Measurements from ENCODE around the gene PAK2.
"Not testable (repeated sequence)": the region's sequence is repeated elsewhere in the genome, so short reads cannot be mapped to it uniquely, and the experiment has no call there.

Gene PAK2

DNA sequence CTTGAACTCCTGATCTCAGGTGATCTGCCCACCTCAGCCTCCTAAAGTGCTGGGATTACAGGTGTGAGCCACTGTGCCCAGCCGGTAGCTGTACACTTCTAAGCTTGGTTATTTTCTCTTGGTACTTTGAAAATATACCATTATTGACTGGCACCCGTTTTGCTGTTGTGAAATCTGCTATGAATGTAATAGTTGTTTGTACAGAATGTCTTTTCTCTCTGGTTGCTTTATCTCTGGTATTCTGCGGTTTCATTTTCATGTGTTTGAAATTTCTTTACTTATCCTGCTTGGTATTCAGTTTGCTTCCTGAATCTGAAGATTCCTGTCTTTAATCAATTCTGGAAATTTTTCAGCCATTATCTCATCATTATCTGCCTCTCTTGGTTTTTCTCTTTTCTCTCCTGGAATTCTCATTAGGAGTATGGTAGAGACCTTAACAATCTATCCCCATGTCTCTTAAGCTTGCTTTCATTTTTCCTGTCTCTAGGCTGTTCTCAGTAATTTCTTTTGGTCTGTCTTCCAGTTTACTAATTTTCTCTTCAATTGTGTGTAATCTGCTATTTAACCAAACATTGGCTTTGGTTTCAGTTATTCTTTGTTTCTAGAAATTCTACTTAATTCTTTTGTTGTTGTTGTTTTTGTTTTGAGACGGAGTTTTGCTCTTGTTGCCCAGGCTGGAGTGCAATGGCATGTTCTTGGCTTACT is 2.8 kb upstream of the PAK2 start:
- no peak for DNase-seq (ENCODE audit: low read depth)

DNA sequence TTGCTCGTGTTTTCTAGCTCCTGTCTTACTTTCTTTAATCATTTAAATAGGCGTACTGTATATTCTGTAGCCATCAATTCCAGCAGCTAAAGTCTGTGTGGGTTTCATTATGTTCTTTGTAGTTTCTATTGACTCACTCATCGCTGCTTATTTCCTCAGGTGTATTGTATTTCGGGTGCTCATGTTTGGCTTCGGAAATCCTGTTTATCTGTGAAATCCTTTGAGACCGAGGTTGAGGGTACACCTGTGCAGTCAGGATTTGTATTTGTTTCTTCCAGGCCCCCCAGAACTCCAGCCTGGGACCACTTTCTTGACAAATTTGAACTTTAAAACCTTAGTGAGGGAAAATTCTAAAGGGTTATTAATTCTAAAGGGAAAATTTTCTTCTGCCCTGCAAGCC is 2.0 kb upstream of the PAK2 start:
- no peak for DNase-seq (ENCODE audit: low read depth)

DNA sequence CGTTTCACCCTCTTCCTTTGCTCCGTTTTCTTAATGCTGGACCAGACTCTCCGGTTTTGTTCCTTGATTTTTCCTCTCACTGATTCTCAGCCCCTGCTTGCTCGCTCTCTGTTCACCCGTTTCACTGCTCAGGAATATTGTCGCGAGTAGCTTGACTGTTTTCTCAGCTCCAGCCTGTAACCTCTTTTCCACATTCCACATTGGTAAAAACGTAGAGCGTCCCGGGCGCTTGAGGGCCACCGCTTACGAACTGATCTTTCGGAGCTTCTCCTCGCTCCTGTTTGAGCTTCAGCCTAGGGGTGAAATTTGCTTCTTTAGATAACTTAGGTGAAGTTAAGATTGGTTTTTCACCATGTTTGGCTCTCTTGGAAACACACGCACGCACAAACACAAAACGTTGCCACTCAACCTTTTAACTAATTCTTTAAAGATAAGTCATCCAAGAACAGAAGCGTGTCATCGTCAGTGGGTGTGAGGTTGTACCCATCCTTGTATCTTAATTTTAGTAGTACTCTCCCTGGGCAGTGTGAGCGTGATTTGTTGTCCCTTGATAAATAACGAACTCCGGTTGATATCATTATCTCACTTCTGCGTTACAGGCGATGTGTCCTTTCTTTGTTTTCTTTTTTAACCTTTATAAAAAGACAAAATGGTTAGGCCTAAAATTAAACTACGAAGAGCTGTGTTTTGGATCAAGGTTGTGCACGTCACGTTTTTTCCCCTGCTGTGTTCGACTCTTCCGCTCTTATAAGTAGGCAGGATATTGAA is 1.0 kb downstream of the PAK2 start:
- no peak for DNase-seq (ENCODE audit: low read depth)

DNA sequence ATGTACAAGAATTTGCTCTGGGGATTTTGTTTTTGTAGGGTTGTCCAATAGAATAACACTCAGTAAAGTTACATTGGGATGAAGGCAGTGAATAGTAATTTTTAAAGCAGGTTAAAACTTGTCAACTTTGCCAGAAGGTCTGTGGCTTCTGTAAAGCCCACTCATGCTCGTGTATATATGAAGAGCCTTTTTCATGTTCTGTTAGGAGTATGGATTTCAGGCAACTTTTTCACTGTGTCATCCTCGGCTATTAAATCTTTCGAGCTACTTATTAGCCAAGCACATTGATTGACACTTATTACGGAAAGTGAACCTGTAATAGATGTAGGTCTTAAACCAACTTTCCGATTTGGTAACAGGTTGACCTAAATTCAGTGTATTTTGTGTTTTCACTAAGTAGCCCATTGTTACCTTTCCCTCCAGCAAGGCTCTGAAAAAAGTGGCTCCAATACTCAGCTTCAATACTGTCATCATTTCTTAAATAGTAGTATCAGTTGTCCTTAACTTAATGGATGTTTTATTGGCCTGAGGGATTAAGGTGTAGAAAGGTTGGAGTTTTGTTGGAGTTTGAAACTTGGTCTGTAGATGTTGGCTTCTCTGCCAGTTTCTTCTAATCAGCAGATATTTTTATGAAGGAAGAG is 1.7 kb downstream of the PAK2 start:
- DNase-seq (ENCODE audit: low read depth): no peak

DNA sequence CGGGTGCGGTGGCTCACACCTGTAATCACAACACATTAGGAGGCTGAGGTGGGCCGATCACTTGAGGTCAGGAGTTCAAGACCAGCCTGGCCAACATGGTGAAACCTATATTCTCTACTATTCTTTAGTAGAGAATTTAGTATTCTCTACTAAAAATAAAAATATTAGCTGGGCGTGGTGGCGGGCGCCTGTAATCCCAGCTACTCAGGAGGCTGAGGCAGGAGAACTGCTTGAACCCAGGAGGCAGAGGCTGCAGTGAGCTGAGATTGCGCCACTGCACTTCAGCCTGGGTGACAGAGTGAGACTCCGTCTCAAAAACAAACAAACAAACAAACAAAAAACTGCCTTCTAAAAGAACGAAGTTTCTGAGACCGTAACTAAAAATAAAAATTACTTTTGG is 3.9 kb downstream of the PAK2 start:
- DNase-seq (ENCODE audit: low read depth): not testable (repeated sequence)

DNA sequence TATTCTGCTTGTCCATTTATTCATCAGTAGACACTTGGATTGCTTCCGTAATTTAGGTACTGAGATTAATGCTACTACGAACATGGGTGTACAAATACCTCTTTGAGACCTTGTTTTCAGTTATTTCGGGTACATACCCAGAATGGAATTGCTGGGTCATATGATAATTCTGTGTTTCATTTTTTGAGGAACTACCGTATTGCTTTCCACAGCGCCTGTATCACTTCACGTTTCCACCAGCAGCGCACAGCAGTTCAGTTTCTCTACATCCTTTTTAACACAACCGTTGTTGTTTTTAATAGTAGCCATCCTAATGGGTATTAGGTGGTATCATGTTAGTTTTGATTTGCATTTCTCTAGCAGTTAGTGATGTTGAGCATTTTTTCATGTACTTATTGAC is 9.5 kb downstream of the PAK2 start:
- DNase-seq (ENCODE audit: low read depth): no peak

DNA sequence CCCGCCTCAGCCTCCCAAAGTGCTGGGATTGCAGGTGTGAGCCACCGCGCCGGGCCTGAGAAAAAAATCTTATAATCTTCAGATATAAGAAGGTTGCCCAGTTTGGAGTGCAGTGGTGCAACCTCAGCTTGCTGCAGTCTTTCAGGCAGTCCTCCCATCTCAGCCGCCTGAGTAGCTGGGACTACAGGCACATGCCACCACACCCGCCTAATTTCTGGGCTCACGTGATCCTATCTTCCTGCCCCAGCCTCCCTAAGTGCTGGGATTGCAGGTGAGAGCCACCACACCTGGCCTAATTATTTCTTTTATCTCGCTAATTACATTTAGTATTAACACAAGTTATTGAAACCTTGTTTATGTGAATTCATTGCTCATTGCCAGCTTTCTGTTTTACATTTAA is 13.5 kb downstream of the PAK2 start:
- no peak for DNase-seq (ENCODE audit: low read depth)

DNA sequence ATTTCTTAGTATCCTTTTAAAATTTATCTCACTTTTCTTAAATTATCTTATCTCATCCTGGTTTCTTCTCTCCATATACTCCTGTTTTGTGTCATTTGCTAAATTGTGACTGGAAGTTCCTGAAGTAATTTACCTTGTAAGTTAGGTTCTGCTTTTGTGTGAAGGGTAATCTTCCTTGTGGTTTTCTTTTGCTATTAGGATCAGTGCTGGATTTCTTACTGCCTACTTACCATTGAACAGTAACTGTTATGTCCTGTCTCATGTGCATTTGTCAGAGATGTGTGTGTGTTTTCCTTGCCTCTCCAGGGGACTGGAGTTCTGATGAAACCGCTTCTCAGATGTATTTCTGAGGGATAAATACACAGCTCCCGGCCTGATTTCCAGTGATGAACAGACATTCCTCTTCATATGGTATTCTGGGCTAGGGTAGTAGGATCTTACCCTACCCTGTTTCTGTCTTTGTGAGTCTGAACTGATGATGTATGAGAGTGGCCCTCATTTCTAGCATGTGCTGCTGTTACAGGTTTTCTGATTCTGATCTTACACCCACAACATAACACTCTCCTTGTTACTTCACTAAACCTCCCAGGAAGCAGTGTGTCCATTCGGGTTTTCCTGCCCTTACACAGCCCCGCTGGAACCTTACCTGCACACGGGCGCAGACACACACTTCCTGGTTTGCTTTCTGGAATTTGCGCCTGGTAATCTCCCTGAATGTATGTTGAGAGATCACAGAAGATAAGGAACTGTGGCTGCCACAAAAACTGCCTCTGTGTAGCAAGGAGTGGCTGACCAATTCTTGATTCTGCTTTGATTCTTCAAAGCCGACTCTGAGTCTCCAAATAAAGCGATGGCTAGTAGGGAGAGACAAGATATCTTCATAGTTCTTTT is 14.7 kb downstream of the PAK2 start:
- DNase-seq (ENCODE audit: low read depth): no peak

DNA sequence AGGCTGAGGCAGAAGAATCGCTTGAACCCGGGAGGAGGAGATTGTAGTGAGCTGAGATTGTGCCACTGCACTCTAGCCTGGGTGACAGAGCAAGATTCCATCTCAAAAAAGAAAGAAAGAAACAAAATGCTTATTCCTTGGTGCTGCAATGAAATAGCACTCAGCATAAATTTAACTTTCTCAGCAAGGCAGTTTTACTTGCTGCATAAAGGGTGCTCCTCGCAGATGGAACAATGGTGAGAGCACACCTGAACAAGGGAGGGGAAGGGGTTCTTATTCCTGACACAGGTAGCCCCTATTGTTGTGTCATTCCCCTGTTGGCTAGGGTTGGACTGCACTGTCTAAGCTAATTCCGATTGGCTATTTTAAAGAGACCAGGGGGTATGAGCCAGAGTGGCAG is 17.1 kb downstream of the PAK2 start:
- DNase-seq (ENCODE audit: low read depth): no peak

DNA sequence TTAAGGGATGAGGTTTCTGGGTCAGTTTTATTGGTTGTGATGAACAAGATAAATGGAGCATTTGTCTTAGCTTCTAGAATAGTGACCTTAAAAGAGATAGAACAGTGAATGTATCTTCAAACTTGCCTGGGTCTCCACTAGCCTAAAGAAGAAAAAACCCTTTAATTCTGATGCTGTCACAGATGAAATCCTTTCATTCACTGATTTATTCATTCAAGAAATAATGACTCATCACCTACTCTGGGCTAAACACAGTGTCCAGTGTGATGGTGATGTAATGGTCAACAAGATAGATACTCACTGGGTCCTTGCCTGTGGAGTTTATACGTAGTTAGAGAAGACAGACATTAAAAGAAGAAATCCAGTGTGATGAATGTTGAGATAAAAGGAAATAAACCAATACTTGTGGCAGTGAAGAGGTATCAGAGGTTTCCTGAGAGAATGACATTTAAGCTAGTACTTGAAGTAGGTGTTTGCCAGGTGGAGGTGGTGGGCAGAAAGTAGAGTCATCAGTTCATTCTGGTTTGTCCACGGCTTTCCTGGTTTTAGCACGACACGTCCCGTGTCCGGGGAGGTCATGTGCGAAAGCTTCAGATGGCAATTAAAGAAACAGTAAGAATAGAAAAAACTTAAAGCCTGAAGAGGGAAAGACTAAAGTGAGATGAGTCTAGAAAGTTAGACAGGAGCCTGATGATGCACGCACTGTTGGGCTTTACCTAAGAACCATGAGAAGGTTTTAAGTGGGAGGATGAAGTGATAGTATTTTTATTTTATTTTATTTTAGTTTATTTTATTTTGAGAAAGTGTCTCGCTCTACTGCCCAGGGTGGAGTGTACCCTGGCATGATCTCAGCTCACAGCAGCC is 18.5 kb downstream of the PAK2 start:
- no peak for DNase-seq (ENCODE audit: low read depth)

DNA sequence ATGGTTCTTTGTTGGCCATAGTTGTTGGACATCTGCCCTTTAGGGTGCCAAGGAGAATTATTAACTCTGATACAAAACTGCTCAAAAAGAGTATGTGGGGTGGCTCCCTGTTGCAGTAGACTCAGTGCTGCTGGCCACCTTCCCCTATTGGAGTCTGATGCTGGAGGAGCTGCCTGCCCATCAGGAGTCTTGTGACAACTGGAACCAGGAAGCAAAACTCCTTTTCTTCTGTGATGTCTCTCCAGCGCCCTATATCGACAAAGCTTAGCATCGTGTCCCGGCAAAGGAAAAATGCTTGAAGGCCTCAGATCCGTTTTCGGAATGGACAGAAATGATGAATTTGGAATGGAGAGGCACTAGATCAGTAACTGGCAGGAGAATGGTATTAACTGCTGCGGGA is 23.5 kb downstream of the PAK2 start:
- no peak for DNase-seq (ENCODE audit: low read depth)

DNA sequence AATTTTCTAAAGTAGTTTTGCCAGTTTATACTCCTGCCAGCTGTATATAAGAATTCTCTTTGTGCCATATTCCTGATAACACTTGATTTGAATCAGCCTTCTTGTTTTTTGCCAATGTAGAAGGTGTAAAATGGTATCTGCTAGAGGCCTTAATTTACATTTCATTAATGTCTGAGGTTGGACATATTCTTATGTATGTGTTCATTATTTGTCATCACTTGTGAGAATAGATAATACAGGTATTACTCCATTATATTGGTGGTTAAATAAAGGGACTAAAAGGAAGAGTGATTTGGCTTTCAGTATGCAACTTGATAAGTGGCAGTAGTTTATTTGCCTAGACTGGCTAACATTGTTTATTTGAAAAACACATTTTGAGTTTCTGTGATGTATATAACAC is 25.8 kb downstream of the PAK2 start:
- DNase-seq (ENCODE audit: low read depth): no peak

DNA sequence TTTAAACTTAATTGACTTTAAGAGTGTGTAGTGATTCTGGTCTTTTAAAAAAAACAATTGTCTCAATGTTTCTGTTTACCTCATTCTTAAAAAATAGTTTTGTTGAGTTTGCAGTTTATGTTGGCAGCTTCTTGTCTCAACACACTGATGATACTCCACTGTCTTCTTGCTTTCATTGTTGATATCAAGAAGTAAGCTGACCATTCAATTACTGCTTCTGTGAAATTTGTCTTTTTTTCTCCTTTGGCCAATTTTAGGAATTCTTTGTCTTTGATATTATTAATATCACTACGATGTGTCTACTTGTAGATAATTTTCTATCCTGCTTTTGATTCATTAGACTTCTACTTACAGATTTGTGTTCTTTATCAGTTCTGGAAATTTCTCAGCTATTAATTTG is 31.4 kb downstream of the PAK2 start:
- DNase-seq (ENCODE audit: low read depth): no peak

DNA sequence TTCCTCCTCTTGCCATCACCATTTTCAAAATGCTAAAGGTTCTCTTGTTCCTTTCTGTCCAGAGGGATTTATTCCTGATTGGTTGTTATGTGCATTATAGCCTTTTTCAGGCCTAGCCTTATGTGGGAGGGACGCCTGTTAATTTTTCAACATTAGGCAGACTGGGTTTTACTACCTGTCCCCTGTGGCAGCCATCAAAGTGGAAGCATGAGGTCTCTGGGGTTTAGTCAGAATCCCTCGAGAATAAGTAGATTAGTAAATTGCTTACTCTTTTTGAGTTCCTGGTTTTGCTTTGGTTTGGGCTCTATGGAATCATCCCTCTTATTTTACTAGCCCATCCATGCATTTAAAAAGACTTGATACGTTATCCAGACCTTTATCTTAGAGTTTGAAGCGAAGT is 32.4 kb downstream of the PAK2 start:
- DNase-seq (ENCODE audit: low read depth): no peak

DNA sequence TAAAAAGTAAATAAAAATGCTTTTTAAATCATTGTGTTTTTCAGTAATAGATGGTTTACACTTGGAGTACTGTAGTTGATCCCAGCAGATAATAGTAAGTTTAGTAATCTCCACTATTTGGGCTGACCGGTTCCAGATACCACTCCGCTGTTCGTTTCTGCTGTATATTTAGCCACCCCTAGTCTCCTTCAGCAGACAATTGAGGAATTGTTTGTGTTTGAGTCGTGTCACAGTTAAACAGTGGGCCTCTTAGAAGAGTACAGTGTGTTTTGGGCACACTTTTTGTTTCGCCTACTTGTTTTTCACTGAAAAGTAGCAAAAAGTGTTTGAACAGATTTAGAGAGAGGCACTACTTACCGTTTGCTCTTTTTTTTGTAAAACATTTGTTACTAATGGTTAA is 33.2 kb downstream of the PAK2 start:
- no peak for DNase-seq (ENCODE audit: low read depth)

DNA sequence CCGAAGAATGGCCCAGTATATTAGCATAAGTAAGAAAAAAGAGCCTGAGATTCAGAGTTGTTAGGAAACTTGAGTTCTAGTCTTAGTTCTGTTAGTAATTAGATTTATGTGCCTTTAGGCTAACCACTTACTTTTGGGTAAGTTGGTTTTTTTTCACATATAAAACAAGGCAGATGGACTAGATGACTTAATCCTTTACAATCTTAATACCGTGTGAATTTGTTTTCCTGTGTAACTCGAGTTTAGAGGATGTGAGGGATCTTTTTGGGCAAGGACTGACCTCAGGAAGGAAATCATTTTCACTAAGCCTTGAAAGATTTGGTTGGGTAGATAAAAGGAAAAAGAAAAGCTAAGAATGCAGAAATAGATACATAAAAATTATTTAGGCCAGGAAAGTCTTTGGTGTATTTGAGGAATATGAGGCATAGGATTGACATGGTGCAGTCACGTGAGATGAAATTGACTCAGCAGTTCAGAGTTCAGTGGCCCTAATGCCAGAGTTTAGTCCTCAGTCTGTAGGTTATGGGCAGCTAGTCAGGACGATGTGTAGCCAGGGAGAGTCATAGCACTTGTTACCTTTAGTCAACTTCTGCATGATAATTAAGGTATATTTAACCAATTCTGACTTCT is 34.6 kb downstream of the PAK2 start:
- no peak for DNase-seq (ENCODE audit: low read depth)

DNA sequence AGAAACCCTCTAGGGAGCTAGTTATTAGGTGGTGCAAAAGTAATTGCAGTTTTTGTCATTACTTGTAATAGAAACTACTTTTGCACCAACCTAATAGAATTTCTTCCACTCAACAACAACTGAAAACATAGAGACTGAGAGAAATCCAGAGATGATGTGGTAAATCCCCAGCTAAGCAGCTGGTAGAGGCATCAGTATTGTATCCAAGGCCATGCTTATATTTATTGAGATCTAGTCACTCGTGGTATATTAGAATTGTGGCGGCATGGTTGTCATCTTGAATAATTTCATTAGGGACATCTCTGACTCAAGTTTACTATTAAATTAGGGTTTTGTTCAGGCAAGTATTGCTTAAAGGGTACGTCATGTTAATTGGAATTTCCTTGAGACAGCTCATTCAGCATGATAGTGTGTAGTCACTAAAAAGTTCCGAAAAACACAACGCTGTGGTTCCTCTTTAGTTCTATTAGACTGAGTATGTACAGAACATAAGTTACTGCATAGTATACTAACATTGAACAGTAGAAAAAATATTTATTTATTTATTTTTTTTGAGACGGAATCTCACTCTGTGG is 35.3 kb downstream of the PAK2 start:
- DNase-seq (ENCODE audit: low read depth): no peak

DNA sequence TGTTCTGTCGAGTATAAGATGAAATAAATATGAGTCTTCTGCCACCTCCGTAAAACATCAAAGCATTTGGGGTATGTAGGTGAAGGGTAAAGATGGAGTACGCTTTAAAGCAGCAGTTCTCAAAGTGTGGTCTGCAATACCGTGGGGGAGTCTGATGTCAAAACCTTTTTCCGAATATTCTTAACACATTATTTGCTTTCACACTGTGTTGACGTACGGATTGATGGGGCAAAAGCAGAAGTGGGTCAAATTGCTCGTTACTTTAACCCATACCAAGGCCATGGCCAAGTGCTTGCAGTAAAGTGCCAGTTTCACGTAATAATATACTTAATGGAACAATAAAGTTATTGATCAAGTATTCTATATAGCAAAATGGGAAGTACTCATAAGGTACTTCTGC is 36.3 kb downstream of the PAK2 start:
- no peak for DNase-seq (ENCODE audit: low read depth)

DNA sequence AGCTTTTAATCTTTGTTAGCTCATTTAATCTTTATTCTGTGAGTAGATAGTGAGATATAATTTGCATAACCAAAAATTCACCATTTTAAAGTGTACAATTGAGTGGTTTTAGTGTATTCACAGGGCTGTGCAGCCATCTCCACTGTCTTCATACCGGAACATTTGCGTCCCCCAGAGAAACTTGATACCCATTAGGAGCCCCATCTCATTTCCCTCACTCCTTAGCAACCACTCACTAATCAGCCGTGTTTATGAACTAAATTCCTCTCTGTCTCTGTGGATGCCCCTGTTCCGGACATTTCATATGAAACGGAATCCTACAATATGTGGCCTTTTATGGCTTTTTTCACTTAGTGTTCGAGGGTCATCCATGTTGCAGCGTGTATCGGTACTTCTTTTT is 38.2 kb downstream of the PAK2 start:
- DNase-seq (ENCODE audit: low read depth): no peak

DNA sequence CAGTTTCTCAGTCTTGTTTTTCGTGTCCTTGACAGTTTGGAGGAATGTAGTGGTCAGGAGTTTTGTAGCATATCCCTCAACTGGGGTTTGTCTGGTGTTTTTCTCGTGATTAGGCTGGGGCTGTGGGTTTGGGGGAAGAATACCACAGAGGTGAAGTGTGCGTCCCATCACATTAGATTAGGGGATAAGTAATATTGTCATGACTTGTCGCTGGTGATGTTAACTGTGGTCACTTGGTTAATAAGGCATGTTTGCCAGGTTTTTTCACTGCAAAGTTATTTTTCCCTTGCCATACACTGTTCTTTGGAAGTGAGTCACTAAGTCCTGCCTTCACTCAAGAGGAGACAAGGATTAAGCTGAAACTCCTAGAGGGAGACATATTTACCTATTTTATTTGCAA is 39.1 kb downstream of the PAK2 start:
- no peak for DNase-seq (ENCODE audit: low read depth)

DNA sequence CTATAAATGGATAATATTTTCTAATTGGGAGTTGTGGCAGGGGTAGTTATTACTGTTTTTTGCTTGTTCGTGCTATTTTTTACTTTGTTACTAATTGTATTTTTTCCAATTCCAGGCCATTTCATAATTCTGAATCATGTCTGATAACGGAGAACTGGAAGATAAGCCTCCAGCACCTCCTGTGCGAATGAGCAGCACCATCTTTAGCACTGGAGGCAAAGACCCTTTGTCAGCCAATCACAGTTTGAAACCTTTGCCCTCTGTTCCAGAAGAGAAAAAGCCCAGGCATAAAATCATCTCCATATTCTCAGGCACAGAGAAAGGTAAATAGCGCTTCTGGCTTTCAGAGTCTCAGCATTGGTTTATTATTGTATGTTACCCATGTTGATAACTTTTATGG is 42.9 kb downstream of the PAK2 start:
- DNase-seq (ENCODE audit: low read depth): no peak
